Mucosa of descending colon (tissue), 3 donors: ENCODE results near the gene SPON1. TPM values are rescaled to one million over a fixed set of nuclear protein-coding genes. Genes with fewer than 3 reads are reported as not detected.

Source experiments
- ATAC-seq: fragments of 200-7000 bp; cut with Tn5 transposase; one replicate; pipeline ENCODE4 v1.9.1; 2020; ENCODE audit warnings: mild to moderate bottlenecking, moderate library complexity
- DNase-seq, 3 donors: peaks; one replicate each; pipeline ENCODE4 v3.0.0-alpha.2; 2020
- H3K36me3 ChIP-seq: fragments of 200-600 bp; one replicate; pipeline ENCODE4 v1.8.0; 2021; ENCODE audit warnings: low read depth, mild to moderate bottlenecking
- H3K4me1 ChIP-seq: fragments of 200-600 bp; one replicate; pipeline ENCODE4 v1.8.0; 2021; ENCODE audit warnings: low read depth, mild to moderate bottlenecking
- H3K4me3 ChIP-seq: fragments of 200-600 bp; one replicate; pipeline ENCODE4 v1.8.0; 2021; ENCODE audit warnings: mild to moderate bottlenecking
- H3K9me3 ChIP-seq: fragments of 200-600 bp; one replicate; pipeline ENCODE4 v1.8.0; 2021; ENCODE audit warnings: mild to moderate bottlenecking
- CTCF ChIP-seq: fragments of 200-600 bp; IDR thresholded peaks from one replicate; pipeline ENCODE4 v1.8.0; 2022; ENCODE audit warnings: antibody characterized with exemption, mild to moderate bottlenecking
- intact Hi-C, 2 donors: fragments of 100-400 bp; cut with DNase I in 1 of 2; cut with micrococcal nuclease in 1 of 2; formaldehyde crosslinking; loops; one replicate each; pipeline versions ENCODE4 v1.11.0 to v1.11.1; 2022; cut with DNase I, micrococcal nuclease
- total RNA-seq, 3 donors: library from RNA; stranded (reverse); fragmentation: NEBNext Ultra II Directional in 2 of 3; extraction: Animal tissue kit (Norgen Biotek cat#: 25700) in 2 of 3; gene quantifications; one replicate each; pipeline versions ENCODE4 v1.2.1 to v1.2.4, GENCODE V29; 2021 to 2023
- donor health status: DM: no; HTN: no; CAD: no; lungs with moderate emphysema.
- donor health status: DM: no; HTN: no; CAD: no.
- donor health status: DM: no; HTN: yes; CAD: no.

SPON1 gene
- total RNA-seq, 3 donors from 2014 or later, result 43.6 to 85.5 (median 64.2) TPM

- DNase-seq (no peak), ATAC-seq (no peak)
- H3K4me1 ChIP-seq, result peaks cover 7% of the 10 kb centered on the region
- H3K36me3 ChIP-seq, result no peaks in the 10 kb centered on the region
- no peak for TF ChIP-seq CTCF
- intact Hi-C loops, result no loop called here
- H3K9me3 ChIP-seq, result no peaks in the 10 kb centered on the region
- no peak overlapping the region for H3K4me3 ChIP-seq
Observed at GRCh38 chr11:14253421-14253820, 290.9 kb downstream of the SPON1 start.

DNA sequence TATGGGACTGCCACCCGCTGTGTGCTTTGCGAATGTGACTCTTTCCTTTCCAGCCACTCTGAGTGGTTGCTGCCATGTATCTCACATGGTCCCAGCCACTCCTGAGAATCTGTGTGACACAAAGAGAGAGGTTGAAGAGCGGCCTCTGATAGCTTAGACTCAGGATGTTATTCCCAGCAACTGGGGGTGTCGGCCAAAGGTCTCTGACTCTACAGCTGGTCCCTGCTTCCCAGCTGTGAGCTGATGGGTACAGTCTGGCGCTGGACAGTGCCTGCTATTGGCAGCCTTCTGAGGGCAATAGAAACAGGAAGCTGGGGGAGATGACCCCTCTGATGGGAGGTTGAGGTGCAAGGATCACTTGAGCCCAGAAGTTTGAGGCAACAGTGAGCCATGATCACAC is 291.3 kb downstream of the SPON1 start:
- no peak for ATAC-seq
- no peaks in the 10 kb centered on the region for H3K36me3 ChIP-seq
- intact Hi-C loops, result no loop called here
- no peak for DNase-seq
- no peaks in the 10 kb centered on the region for H3K9me3 ChIP-seq
- H3K4me1 ChIP-seq, result peaks cover 9% of the 10 kb centered on the region
- no peak for TF ChIP-seq CTCF
- no peak overlapping the region for H3K4me3 ChIP-seq

DNA sequence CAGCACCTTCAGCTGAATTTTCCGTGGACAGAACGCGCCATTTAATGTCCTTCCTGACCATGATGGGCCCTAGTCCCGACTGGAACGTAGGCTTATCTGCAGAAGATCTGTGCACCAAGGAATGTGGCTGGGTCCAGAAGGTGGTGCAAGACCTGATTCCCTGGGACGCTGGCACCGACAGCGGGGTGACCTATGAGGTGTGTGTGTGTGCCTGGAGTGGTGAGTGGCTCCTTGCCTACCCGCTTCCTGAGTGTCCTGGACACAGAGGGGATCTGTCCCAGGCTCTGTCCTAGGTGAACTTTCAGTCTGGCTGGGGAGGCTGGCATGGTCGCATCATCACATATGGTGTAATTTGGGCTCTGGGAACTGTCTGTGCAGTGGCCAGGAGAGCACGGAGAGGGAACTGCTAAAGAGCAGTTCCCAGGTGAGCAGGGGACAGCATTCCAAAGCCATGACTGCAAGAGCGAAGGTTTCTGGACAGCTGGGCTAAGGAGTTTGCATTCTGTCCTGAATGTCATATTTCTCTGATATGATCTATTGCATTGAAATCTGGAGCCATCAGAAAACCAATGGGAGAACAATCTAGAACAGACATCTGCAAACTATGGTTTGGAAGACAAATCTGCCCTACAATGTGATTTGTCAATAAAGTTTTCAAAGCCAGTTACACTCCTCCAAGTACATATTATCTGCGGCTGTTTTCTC is 292.2 kb downstream of the SPON1 start:
- DNase-seq (no peak), ATAC-seq (no peak)
- Histone ChIP-seq H3K4me1 (peaks cover 11% of the 10 kb centered on the region), H3K36me3 (no peaks in the 10 kb centered on the region), H3K9me3 (no peaks in the 10 kb centered on the region), H3K4me3 (no peak overlapping the region)
- intact Hi-C loops, result no loop called here
- TF ChIP-seq CTCF, result no peak

- no peak overlapping the region for H3K4me3 ChIP-seq
- DNase-seq, result no peak
- TF ChIP-seq CTCF, result no peak
- H3K36me3 ChIP-seq, result no peaks in the 10 kb centered on the region
- H3K9me3 ChIP-seq, result no peaks in the 10 kb centered on the region
- H3K4me1 ChIP-seq, result peaks cover 11% of the 10 kb centered on the region
- no peak for ATAC-seq
- intact Hi-C loops, result no loop called here
Observed at GRCh38 chr11:14255238-14255534, 292.7 kb downstream of the SPON1 start.

DNA sequence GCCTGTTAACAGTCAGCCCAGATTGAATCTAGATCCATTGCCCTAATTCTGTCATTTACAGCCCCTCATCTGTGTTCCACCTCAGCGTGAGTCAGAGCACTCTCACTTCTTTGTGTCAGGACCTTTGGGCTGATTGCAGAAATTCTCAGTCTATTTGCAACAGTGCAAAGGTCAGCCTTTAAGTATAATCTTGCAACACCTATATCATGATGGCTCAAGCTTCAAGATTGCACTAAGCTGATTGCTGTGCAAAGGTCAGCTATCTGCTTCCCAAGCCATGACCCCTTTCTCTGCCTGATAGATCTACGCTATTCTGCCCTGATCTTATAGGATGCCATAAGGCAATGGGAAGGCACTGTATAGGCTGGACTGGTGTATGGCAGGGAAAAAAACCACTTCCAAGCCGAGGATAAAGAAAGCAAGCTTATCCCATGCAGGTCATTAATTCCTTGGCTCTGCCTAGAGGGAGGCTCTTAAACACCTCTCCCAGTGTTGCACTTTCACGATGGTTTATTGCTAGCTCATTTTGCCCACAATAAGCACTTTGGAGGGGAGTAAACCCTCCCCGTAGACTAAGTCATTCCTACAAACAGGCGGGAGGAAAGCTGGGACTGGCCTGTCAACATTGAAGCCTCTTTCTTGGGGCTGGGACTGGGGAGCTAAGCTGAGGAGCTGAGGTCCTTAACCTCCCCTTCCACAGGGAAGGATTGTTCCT is 295.9 kb downstream of the SPON1 start:
- intact Hi-C loops, result no loop called here
- no peak overlapping the region for H3K4me3 ChIP-seq
- TF ChIP-seq CTCF, result no peak
- H3K9me3 ChIP-seq, result no peaks in the 10 kb centered on the region
- no peaks in the 10 kb centered on the region for H3K36me3 ChIP-seq
- ATAC-seq, result peak; percentile 91
- peaks cover 18% of the 10 kb centered on the region for H3K4me1 ChIP-seq
- peak in 1 of 3 donors; percentile 65 for DNase-seq
